Measurements from ENCODE around the gene GDF10.

GRCh38 chr10:47311932-47312662 lies 12.1 kb downstream of the GDF10 start:
- peak; percentile 61 to 91 (median 82) for TF ChIP-seq CTCF (IDR thresholded peaks at IDR 0.05)
- no peak for TF ChIP-seq POLR2A (IDR thresholded peaks at IDR 0.05)
